Fibroblast of villous mesenchyme (primary cell): Measurements from ENCODE around the gene BMAL1. TPM values are rescaled to one million over a fixed set of nuclear protein-coding genes. Genes with fewer than 3 reads are reported as not detected.

ENCODE experiments used
- DNase-seq: peaks from one replicate; pipeline ENCODE4 v3.0.0-alpha.2; 2010; ENCODE audit warnings: low read depth
- H3K4me3 ChIP-seq: 2 replicates; pipeline ENCODE4 v1.5.1; 2011; ENCODE audit warnings: low read depth, mild to moderate bottlenecking, low read length
- CTCF ChIP-seq: IDR thresholded peaks from 2 replicates; pipeline ENCODE4 v1.5.1; 2012; ENCODE audit warnings: low read depth, mild to moderate bottlenecking, low read length; ENCODE audit not compliant: insufficient read depth
- total RNA-seq: library from RNA; depleted of rRNA; stranded (reverse); fragments of >200 nt; gene quantifications from 2 replicates; pipeline ENCODE4 v1.2.3, GENCODE V29; 2012

Gene BMAL1
- total RNA-seq, 1 donor = 10.4 TPM

- H3K4me3 ChIP-seq = no peak overlapping the region
- DNase-seq = no peak
- no peak for TF ChIP-seq CTCF
Observed at GRCh38 chr11:13318498-13319295, 41.1 kb downstream of the BMAL1 start.

GRCh38 chr11:13320688-13321087 lies 43.1 kb downstream of the BMAL1 start:
- no peak overlapping the region for H3K4me3 ChIP-seq
- DNase-seq = no peak
- TF ChIP-seq CTCF = no peak

- no peak for TF ChIP-seq CTCF
- no peak overlapping the region for H3K4me3 ChIP-seq
- DNase-seq = no peak
Observed at GRCh38 chr11:13321431-13321830, 43.8 kb downstream of the BMAL1 start.

GRCh38 chr11:13324141-13324540 lies 46.6 kb downstream of the BMAL1 start:
- no peak for TF ChIP-seq CTCF
- no peak for DNase-seq
- H3K4me3 ChIP-seq = no peak overlapping the region

- TF ChIP-seq CTCF = no peak
- no peak for DNase-seq
- no peak overlapping the region for H3K4me3 ChIP-seq
Observed at GRCh38 chr11:13324709-13325108, 47.1 kb downstream of the BMAL1 start.

GRCh38 chr11:13327421-13327820 lies 49.8 kb downstream of the BMAL1 start:
- DNase-seq = no peak
- H3K4me3 ChIP-seq = no peak overlapping the region
- no peak for TF ChIP-seq CTCF

- no peak for DNase-seq
- TF ChIP-seq CTCF = no peak
- no peak overlapping the region for H3K4me3 ChIP-seq
Observed at GRCh38 chr11:13328286-13328685, 50.7 kb downstream of the BMAL1 start.
